Liver (tissue), 9 donors: Measurements from ENCODE around the gene ANKRD36B. TPM values are rescaled to one million over a fixed set of nuclear protein-coding genes. Genes with fewer than 3 reads are reported as not detected.
"Not testable (repeated sequence)": the region's sequence is repeated elsewhere in the genome, so short reads cannot be mapped to it uniquely, and the experiment has no call there.

Experiments used
- DNase-seq: peaks from one replicate; pipeline ENCODE4 v3.0.0-alpha.2; 2017; ENCODE audit warnings: low spot score
- H3K27ac ChIP-seq, 2 donors: one replicate each; pipeline ENCODE4 v1.7.0; 2013; ENCODE audit warnings: inconsistent platforms in 2 of 2, low read length in 2 of 2, control low read depth in 1 of 2, low read depth in 1 of 2, mild to moderate bottlenecking in 1 of 2
- H3K27me3 ChIP-seq, 4 donors: one replicate each; pipeline versions ENCODE4 v1.6.1 to v1.7.0; 2013; ENCODE audit warnings: low read length in 3 of 4, inconsistent platforms in 1 of 4, mild to moderate bottlenecking in 1 of 4, moderate library complexity in 1 of 4; ENCODE audit not compliant: control insufficient read depth in 4 of 4, insufficient read depth in 4 of 4
- H3K36me3 ChIP-seq, 4 donors: one replicate each; pipeline versions ENCODE4 v1.6.1 to v1.7.0; 2013; ENCODE audit warnings: low read length in 3 of 4, mild to moderate bottlenecking in 3 of 4, low read depth in 1 of 4, moderate library complexity in 1 of 4; ENCODE audit not compliant: control insufficient read depth in 4 of 4, insufficient read depth in 3 of 4
- H3K4me1 ChIP-seq, 4 donors: one replicate each; pipeline versions ENCODE4 v1.6.1 to v1.7.0; 2013; ENCODE audit warnings: low read length in 3 of 4, mild to moderate bottlenecking in 3 of 4, moderate library complexity in 1 of 4; ENCODE audit not compliant: control insufficient read depth in 4 of 4, insufficient read depth in 4 of 4
- H3K4me3 ChIP-seq, 3 donors: one replicate each; pipeline versions ENCODE4 v1.6.1 to v1.7.0; 2013; ENCODE audit warnings: low read length in 3 of 3, control low read depth in 1 of 3, low read depth in 1 of 3, mild to moderate bottlenecking in 1 of 3
- H3K9ac ChIP-seq, 2 donors: one replicate each; pipeline ENCODE4 v1.7.0; 2013; ENCODE audit warnings: low read length in 2 of 2, mild to moderate bottlenecking in 2 of 2, moderate library complexity in 2 of 2, control low read depth in 1 of 2, low read depth in 1 of 2
- H3K9me3 ChIP-seq, 4 donors: one replicate each; pipeline versions ENCODE4 v1.6.1 to v1.7.0; 2013; ENCODE audit warnings: low read length in 3 of 4; ENCODE audit not compliant: control insufficient read depth in 4 of 4
- WGBS: extraction: QIAGEN DNeasy Blood & Tissue Kit; methylation state at CpG from one replicate; pipeline ENCODE4 v1.1.7; 2013; 5-methylcytosine and 5-hydroxymethylcytosine counted together
- polyA plus RNA-seq, 2 donors: library from polyadenylated mRNA; stranded (reverse) in 1 of 2; unstranded in 1 of 2; fragments of 200-250 nt in 1 of 2; fragments of >200 nt in 1 of 2; fragmentation: Nextera tagmentation in 1 of 2; extraction: Ambion mirVana in 1 of 2; gene quantifications; one replicate each; pipeline versions ENCODE4 v1.2.1 to v1.2.3, GENCODE V29; 2013 to 2015
- total RNA-seq, 2 donors: library from RNA; depleted of rRNA; stranded (reverse); fragments of >200 nt; gene quantifications; one replicate each; pipeline ENCODE4 v1.2.3, GENCODE V29; 2014
- donor health status: healthy.
- donor health status: healthy.
- donor health status: healthy.
- donor health status: healthy.
- donor health status: healthy.

ANKRD36B gene
- total and polyA plus RNA-seq, 4 donors = 0.58 to 9.2 (median 5.0) TPM

DNA sequence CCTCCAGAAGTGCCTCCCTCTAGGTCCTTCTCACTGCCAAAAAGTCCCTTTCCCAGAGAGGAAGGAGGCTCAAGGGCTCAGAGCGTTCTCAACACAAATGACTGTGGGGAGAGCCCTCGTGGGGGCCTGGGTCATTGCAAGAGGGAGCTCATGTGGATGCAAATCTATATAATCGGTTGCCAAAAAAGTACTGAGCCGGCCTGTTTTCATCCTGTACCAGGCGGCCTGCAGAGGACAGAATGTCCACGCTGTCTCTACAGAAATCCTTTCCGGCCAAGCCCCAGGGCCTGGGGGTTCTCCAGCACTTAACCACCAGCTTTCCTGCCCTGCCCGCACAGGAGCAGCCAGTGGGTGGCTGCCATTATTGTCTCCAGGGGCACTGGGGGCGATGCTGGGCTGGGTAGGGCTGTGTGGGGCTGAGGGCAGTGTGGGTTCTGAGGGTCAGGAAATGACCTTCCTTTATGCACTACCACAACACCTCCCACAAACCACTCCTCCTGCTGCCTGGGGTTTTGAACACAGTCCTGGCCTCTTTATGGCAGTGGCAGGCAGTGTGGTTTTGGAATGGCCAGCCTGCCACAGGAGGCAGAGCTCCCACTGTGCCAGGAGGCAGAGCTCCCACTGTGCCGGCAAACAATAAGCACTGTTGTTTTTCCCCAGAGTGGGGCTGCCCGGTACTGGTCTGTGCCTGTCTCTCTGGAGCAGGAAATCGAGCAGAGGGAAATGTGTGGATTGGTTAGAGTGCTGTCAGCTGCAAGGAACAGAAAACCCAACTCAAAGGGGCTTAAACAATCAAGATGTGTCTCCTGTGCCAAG, 16.1 kb upstream of the ANKRD36B start:
- not testable (repeated sequence) for H3K4me3 ChIP-seq, H3K4me1 ChIP-seq, H3K36me3 ChIP-seq, H3K9ac ChIP-seq, H3K27me3 ChIP-seq, H3K9me3 ChIP-seq, H3K27ac ChIP-seq, DNase-seq
- 80% methylated on average over 4 of the region's 12 CpGs for WGBS

DNA sequence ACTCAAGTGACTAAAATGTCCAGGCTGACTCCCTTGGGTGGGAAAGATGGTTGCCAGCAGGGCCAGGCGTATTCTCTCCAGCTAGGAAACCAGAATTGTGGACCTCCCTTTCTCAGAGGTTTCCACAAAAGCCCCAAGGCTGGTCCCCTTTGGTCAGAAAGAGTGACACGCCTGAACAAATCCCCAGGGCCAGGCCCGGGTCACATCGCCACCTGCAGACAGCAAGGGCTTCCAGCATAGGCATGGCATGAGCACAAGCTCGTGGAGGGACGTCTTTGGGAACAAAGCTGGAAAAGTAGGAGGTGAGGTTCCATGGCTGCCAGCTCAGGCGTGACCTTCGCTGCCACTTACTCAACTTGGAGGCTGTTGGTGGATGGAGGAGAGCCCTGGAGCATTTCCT, 15.4 kb upstream of the ANKRD36B start:
- not testable (repeated sequence) for H3K9me3 ChIP-seq, H3K4me3 ChIP-seq, H3K27ac ChIP-seq, H3K9ac ChIP-seq, H3K27me3 ChIP-seq, H3K36me3 ChIP-seq, H3K4me1 ChIP-seq, DNase-seq
- WGBS = 82% methylated on average over 6 of the region's 8 CpGs

DNA sequence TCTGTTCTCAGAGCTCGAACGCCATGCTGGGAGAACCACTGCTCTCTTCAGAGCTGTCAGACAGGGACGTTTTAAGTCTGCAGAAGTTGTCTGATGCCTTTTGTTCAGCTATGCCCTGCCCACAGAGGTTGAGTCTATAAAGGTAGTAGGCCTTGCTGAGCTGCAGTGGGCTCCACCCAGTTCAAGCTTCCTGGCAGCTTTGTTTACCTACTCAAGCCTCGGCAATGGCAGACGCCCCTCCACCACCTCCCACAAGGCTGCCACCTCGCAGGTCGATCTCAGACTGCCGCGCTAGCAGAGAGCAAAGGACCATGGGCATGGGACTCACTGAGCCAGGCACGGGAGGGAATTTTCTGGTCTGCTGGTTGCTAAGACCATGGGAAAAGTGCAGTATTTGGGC, 11.9 kb upstream of the ANKRD36B start:
- not testable (repeated sequence) for H3K9ac ChIP-seq, H3K4me3 ChIP-seq, H3K4me1 ChIP-seq, H3K9me3 ChIP-seq, DNase-seq, H3K36me3 ChIP-seq, H3K27ac ChIP-seq, H3K27me3 ChIP-seq
- WGBS = 77% methylated on average over 9 of the region's 10 CpGs

GRCh38 chr2:97596180-97596579, 6.5 kb upstream of the ANKRD36B start:
- WGBS = 97% methylated on average over 4 of the region's 4 CpGs
- H3K4me1 ChIP-seq, DNase-seq, H3K4me3 ChIP-seq, H3K9me3 ChIP-seq, H3K27ac ChIP-seq, H3K9ac ChIP-seq, H3K36me3 ChIP-seq, H3K27me3 ChIP-seq: not testable (repeated sequence)

- H3K27me3 ChIP-seq, H3K27ac ChIP-seq, H3K4me1 ChIP-seq, H3K9ac ChIP-seq, H3K36me3 ChIP-seq, H3K9me3 ChIP-seq, DNase-seq, H3K4me3 ChIP-seq: not testable (repeated sequence)
- WGBS = 82% methylated on average over 3 of the region's 3 CpGs
These were observed 3.8 kb upstream of the ANKRD36B start for GRCh38 chr2:97593520-97593919.
